ENCODE results near the gene HAGH.

HAGH gene

GRCh38 chr16:1784977-1785845 lies 41.4 kb downstream of the HAGH start:
- H3K27me3 ChIP-seq (ENCODE audit: insufficient read depth, poor library complexity, severe bottlenecking): no peaks in the 10 kb centered on the region
- ATAC-seq (ENCODE audit: low read depth): no peak
- peaks cover 6% of the 10 kb centered on the region for H3K4me1 ChIP-seq (ENCODE audit: insufficient read depth, poor library complexity, severe bottlenecking)
- peaks cover 45% of the 10 kb centered on the region for H3K36me3 ChIP-seq (ENCODE audit: low read depth)
- no peak overlapping the region for H3K27ac ChIP-seq (ENCODE audit: poor library complexity, severe bottlenecking)
- H3K4me3 ChIP-seq (ENCODE audit: severe bottlenecking): no peak overlapping the region
- TF ChIP-seq CTCF (IDR thresholded peaks at IDR 0.05; ENCODE audit: poor library complexity, severe bottlenecking): no peak
- no peak for DNase-seq (ENCODE audit: low spot score)
- no peaks in the 10 kb centered on the region for H3K9me3 ChIP-seq (ENCODE audit: severe bottlenecking)

GRCh38 chr16:1782408-1783264 lies 44.0 kb downstream of the HAGH start, which contains the start of the genes NUBP2 and SPSB3:
Gene NUBP2 (plus strand): TSS chr16:1782960. CDS start chr16:1783021, 61 bp downstream.
Gene SPSB3 (minus strand): TSS chr16:1782571. CDS start chr16:1781483, 1,088 bp downstream.
- ATAC-seq (ENCODE audit: low read depth) (peak; percentile 88), DNase-seq (ENCODE audit: low spot score) (peak; percentile 100)
- no peak for TF ChIP-seq CTCF (IDR thresholded peaks at IDR 0.05; ENCODE audit: poor library complexity, severe bottlenecking)
- Histone ChIP-seq H3K27ac (ENCODE audit: poor library complexity, severe bottlenecking) (peak within 1 kb of the TSS; percentile 45), H3K4me1 (ENCODE audit: insufficient read depth, poor library complexity, severe bottlenecking) (peaks cover 6% of the 10 kb centered on the region), H3K9me3 (ENCODE audit: severe bottlenecking) (no peaks in the 10 kb centered on the region), H3K4me3 (ENCODE audit: severe bottlenecking) (peak within 1 kb of the TSS; percentile 95), H3K27me3 (ENCODE audit: insufficient read depth, poor library complexity, severe bottlenecking) (no peaks in the 10 kb centered on the region), H3K36me3 (ENCODE audit: low read depth) (peaks cover 26% of the 10 kb centered on the region)

GRCh38 chr16:1781758-1782407 lies 44.7 kb downstream of the HAGH start:
- Histone ChIP-seq H3K4me1 (ENCODE audit: insufficient read depth, poor library complexity, severe bottlenecking) (peaks cover 6% of the 10 kb centered on the region), H3K4me3 (ENCODE audit: severe bottlenecking) (peak overlapping the region; percentile 95), H3K9me3 (ENCODE audit: severe bottlenecking) (no peaks in the 10 kb centered on the region), H3K27me3 (ENCODE audit: insufficient read depth, poor library complexity, severe bottlenecking) (no peaks in the 10 kb centered on the region), H3K27ac (ENCODE audit: poor library complexity, severe bottlenecking) (peak overlapping the region; percentile 45), H3K36me3 (ENCODE audit: low read depth) (peaks cover 22% of the 10 kb centered on the region)
- DNase-seq (ENCODE audit: low spot score): no peak
- TF ChIP-seq CTCF (IDR thresholded peaks at IDR 0.05; ENCODE audit: poor library complexity, severe bottlenecking): no peak
- no peak; the same call in 1 of the 3 replicates for ATAC-seq (ENCODE audit: low read depth)

GRCh38 chr16:1781254-1781653 lies 45.4 kb downstream of the HAGH start:
- DNase-seq (ENCODE audit: low spot score) (no peak), ATAC-seq (ENCODE audit: low read depth) (no peak)
- peak overlapping the region; percentile 95 for H3K4me3 ChIP-seq (ENCODE audit: severe bottlenecking)
- no peak for TF ChIP-seq CTCF (IDR thresholded peaks at IDR 0.05; ENCODE audit: poor library complexity, severe bottlenecking)
- no peaks in the 10 kb centered on the region for H3K27me3 ChIP-seq (ENCODE audit: insufficient read depth, poor library complexity, severe bottlenecking)
- H3K4me1 ChIP-seq (ENCODE audit: insufficient read depth, poor library complexity, severe bottlenecking): peaks cover 6% of the 10 kb centered on the region
- no peaks in the 10 kb centered on the region for H3K9me3 ChIP-seq (ENCODE audit: severe bottlenecking)
- peaks cover 27% of the 10 kb centered on the region for H3K36me3 ChIP-seq (ENCODE audit: low read depth)
- peak overlapping the region; percentile 45 for H3K27ac ChIP-seq (ENCODE audit: poor library complexity, severe bottlenecking)

All from RWPE2 (cell line).